ENCODE data around the gene TRPM2.
"Not testable (repeated sequence)": the region's sequence is repeated elsewhere in the genome, so short reads cannot be mapped to it uniquely, and the experiment has no call there.

The TRPM2 gene

DNA sequence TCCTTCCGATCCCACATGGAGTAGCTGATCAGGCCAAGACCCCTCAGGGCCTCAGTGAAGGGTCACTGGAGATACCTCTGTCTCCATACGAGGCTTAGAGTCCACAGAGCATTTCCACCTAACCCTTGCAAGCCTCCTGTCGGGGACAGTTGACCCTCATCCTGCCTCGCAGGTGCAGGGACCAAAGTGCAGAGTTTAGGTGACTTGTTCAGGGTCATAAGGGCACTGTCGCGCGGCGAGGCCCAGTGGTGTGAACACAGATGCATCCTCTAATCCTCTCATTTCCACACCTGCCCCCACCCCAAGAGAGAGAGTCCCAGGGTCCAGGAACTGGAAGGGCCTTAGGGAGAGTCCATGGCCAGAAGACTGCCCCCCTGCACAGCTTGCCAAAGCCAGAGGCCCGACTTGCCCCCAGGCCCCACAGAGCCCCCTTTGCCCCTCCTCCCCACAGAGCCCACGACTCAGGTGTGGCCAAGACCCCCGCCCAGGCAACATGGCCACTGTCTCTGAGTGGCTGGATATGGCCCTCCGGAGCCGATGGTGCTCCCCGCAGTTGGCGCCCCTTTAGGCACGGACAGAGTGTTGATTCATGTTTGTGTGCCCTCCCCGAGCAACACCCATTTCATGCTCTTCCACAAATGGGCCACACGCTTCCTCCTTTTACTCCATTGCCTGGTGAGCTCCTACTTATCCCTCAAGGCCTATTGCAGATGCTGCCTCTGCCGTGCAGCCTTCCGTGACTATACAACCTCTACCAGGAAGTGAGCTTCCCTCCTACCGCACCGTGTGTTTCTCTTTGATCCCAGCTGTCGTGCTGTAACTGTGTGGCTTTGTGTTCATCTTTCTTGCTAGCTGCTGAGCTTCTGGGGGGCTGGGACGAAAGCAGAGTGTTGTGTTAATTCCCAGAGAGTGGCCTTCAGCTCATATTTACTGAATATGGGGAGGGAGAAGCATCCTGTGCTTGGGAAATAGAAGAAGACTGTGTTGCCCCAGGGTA is 1.7 kb downstream of the TRPM2 start:
- DNase-seq (ENCODE audit: low read depth in 2 of 2) = no peak

DNA sequence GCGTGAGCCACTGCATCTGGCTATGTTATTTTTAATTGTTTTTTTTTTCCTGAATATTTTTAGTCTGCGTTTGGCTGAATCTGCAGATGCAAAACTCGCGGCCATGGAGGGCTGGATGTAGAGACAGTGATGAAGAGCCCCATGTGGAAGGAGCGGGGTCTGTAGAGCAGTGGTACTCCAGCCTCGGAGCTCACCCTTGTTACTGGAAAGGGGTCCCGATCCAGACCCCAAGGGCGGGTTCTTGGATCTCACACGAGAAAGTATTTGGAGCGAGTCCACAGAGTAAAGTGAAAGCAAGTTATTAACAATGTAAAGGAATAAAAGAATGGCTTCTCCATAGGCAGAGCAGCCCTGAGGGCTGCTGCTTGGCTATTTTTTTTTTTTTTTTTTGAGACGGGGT is 2.7 kb downstream of the TRPM2 start:
- DNase-seq (ENCODE audit: low read depth in 2 of 2) = no peak

- no peak for DNase-seq (ENCODE audit: low read depth in 2 of 2)
Observed at GRCh38 chr21:44356636-44357035, 3.2 kb downstream of the TRPM2 start.

DNA sequence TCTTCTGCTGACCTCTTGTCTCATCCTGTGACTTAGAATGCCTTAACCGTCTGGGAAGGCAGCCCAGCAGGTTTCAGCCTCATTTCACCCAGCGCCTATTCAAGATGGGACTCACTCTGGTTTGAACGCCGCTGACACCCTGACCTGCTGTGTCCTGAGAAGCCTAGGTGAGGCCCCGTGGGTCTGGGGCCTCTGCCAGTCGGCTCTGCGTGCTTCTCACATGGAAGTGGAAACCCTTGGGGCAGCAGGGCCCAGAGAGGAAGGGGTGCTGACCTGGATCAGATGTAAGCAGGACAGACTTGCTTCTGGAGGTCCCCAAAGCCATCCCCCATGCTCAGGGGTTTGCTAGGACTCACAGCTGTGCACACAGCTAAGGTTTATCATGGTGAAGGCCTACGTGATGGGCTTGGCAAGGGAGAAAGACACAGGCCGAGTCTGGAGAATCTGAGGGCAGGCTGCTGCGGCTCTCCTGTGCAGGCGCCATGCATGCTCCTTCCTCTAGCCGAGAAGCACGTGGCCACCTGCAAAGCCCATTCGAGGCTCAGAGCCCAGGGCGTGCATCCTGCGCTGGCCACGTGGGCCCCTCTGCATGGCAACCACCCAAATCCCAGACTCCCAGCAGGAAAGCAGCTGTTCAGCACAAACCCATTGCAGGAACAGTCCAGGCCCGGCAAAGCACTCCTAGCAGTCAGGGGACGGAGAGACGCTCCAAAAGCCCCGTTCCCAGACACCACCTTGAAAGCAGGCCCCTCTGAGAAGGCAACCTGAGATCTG is 3.8 kb downstream of the TRPM2 start:
- DNase-seq (ENCODE audit: low read depth in 2 of 2) = no peak

- DNase-seq (ENCODE audit: low read depth in 2 of 2) = no peak
Observed at GRCh38 chr21:44359396-44359795, 6.0 kb downstream of the TRPM2 start.

- no peak for DNase-seq (ENCODE audit: low read depth in 2 of 2)
Observed at GRCh38 chr21:44360159-44360558, 6.7 kb downstream of the TRPM2 start.

- DNase-seq (ENCODE audit: low read depth in 2 of 2) = not testable (repeated sequence)
Observed at GRCh38 chr21:44361903-44362302, 8.5 kb downstream of the TRPM2 start.

- DNase-seq (ENCODE audit: low read depth in 2 of 2) = no peak
Observed at GRCh38 chr21:44363278-44363677, 9.9 kb downstream of the TRPM2 start.

GRCh38 chr21:44364151-44365053 is 11.0 kb downstream of the TRPM2 start:
- DNase-seq (ENCODE audit: low read depth in 2 of 2) = no peak

DNA sequence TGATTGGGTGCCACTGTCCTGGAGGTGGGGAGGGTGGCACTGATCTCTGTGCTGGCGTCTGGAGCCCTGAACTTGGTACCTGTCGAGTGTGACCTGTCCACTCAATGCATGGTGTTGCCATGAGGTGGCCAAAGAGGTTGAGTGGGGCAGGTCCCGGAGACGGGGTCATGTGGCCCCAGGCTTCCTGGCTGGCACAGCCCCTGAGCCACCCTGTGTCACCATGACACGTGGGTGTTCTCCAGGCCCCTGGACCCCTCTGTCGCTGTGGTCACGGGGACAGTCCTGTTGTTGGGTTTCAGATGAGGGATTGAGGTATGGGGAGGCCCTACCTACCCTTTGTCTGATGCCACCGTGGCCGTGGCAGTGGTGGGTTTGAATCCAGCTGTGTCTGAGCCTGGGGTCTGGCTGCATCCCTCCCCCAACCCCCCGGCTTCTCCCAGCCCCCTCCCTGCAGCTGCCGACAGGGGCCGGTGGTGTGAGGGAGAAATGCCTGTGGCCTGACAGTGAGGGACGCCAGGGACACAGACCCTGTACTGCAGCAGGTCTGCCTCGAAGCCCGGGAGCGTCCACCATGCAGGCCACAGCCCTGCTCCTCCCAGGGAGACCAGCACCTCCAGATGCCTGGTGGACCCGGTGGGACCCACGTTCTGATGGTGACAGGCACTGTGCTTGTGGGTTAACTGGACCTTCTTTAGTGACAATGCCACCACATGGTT is 12.0 kb downstream of the TRPM2 start:
- no peak for DNase-seq (ENCODE audit: low read depth in 2 of 2)

- no peak for DNase-seq (ENCODE audit: low read depth in 2 of 2)
Observed at GRCh38 chr21:44365967-44366585, 12.7 kb downstream of the TRPM2 start.

DNA sequence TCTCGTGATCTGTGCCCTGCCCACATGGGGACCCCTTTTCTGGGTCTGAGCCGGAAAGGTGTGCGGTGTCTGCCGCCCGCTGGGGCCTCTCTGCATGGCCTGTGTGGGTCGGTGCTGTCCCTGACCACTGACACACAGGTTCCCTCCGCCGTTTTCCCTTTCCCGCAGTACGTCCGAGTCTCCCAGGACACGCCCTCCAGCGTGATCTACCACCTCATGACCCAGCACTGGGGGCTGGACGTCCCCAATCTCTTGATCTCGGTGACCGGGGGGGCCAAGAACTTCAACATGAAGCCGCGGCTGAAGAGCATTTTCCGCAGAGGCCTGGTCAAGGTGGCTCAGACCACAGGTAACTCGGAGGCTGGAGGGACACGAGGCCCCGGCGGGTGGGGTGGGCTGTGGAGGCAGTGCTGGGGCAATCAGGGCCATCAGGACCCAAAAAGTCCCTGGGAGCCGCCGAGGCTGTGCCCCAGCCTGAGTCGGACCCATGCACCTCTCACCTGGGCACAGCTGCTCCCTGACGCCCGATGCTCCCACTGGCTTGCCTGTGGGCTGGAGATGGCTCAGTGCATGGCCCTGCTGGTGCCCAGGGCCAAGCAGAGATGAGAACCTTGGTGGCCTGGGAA is 13.3 kb downstream of the TRPM2 start:
- DNase-seq (ENCODE audit: low read depth in 2 of 2) = no peak

- no peak for DNase-seq (ENCODE audit: low read depth in 2 of 2)
Observed at GRCh38 chr21:44368711-44369446, 15.5 kb downstream of the TRPM2 start.

DNA sequence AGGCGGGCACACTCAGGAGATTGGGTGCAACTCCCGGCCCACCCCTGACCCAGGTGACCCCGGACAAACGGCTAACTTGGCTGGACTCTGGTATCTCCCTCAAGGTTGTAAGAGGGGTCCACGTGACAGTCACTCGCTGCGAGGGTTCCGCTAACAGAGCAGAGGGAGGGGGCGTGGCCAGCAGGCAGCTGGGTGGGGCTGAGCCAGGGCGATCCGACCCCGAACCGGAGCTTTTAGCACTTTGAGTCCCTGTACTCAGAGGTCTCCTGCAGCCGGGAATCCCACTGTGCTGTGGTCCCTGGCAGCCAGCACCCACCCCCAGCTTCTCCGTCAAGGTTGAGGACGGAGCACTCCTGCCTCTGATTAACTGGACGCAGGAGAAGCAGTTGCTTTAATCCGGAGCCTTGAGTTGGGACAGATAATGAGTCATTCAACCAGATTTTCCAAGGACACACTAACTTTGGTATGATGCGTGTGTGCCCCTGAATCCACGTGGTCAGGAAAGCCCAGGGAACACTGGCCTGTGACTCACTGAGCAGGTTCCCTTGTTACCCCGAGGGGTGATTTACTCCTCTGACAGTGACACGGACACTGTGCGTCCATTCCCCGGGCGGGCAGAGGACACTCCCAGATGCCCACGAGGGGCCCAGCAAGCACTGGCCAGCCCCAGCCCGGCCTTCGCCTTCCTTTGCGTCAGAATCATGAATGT is 16.8 kb downstream of the TRPM2 start:
- DNase-seq (ENCODE audit: low read depth in 2 of 2) = no peak

GRCh38 chr21:44370786-44371410 is 17.5 kb downstream of the TRPM2 start:
- no peak for DNase-seq (ENCODE audit: low read depth in 2 of 2)

DNA sequence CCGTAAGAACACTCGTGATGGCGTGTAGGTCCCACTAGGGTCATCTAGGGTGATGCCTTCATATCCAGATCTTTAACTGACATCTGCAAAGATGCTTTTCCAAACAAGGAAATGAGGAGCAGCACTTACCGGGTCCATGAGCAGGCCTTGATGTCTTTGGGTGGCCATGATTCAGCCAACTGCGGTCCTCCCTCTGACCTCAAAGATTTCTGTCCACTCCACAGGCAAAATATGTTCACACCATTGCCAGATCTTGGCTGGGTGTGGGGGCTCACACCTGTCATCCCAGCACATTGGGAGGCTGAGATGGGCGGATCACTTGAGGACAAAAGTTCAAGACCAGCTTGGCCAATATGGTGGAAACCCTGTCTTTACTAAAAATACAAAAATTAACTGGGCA is 18.2 kb downstream of the TRPM2 start:
- DNase-seq (ENCODE audit: low read depth in 2 of 2) = no peak

DNA sequence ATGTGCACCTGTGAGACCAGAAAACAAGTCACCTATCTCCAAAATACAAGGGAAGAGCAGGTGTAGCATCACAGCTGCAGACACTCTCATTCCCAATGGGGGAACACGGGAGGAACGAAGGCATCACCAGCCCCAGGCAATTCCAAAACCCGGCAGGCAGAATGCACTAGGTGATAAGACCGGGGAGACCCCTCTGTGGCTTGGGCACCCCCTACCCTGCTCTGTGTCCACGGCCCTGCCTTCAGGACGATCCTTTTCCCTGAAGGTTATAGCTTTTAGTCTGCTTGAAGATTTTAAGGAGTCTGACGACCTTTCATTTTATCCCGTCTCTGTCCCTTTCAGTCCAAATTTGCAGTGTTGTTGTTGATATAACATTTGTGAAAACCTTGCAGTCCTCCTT is 19.2 kb downstream of the TRPM2 start:
- no peak for DNase-seq (ENCODE audit: low read depth in 2 of 2)

DNA sequence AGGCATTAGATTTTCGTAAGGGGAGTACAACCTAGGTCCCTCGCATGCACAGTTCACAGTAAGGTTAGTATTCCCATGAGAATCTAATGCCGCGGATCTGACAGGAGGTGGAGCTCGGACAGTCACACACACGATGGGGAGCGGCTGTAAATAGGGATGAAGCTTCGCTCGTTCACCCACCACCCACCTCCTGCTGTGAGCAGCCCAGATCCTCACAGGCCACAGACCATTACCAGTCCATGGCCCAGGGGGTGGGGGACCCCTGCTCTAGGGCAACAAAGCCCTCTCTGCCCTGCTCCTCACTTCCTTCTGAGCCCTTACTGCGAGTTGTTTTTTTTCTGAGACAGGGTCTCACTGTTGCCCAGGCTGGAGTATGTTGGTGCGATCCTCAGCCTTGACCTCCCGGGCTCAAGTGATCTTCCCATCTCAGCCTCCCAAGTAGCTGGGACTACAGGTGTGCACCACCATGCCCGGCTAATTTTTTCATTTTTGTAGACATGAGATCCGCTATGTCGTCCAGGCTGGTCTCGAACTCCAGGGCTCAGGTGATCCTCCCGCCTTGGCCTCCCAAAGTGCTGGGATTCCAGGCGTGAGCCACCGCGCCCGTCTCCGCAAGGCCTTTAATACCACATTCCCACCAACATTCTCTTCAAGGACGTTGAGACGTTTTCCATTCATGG is 21.3 kb downstream of the TRPM2 start:
- DNase-seq (ENCODE audit: low read depth in 2 of 2) = no peak

All from stimulated activated CD4-positive, alpha-beta T cell treated with anti-CD3 and anti-CD28 coated beads, Interleukin-15, amount 100 ng/mL, for 48 hours (primary cell).